AG20443 (cell line): ENCODE data around the gene HMOX1.
"Not testable (repeated sequence)": the region's sequence is repeated elsewhere in the genome, so short reads cannot be mapped to it uniquely, and the experiment has no call there.

Experiments used
- DNase-seq: peaks from one replicate; pipeline ENCODE4 v3.0.0; 2012; ENCODE audit warnings: low spot score, mixed read lengths

Gene HMOX1

GRCh38 chr22:35434061-35434710, 53.3 kb downstream of the HMOX1 start:
- DNase-seq = no peak

GRCh38 chr22:35435201-35435740, 54.4 kb downstream of the HMOX1 start:
- no peak for DNase-seq

GRCh38 chr22:35436421-35436820, 55.5 kb downstream of the HMOX1 start:
- no peak for DNase-seq

DNA sequence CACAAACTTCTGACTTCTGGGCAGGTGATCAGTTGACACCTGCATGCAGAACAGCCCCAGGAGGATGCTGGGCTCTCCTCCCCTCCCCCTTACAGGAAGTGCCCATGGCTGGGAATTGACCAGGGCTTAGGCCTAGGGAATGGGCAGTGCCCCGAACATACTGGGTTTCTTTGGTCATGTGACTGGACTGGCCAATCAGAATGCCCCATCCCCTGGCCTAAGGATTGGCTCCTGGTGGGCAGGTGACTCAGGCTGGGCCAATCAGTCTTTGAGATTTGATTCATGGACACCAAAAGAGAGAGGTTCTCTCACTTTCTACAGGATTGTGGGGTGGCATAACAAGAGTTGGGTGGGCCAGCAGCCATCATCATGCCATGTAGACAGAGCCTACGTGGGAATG, 56.2 kb downstream of the HMOX1 start:
- peak; percentile 24 for DNase-seq

DNA sequence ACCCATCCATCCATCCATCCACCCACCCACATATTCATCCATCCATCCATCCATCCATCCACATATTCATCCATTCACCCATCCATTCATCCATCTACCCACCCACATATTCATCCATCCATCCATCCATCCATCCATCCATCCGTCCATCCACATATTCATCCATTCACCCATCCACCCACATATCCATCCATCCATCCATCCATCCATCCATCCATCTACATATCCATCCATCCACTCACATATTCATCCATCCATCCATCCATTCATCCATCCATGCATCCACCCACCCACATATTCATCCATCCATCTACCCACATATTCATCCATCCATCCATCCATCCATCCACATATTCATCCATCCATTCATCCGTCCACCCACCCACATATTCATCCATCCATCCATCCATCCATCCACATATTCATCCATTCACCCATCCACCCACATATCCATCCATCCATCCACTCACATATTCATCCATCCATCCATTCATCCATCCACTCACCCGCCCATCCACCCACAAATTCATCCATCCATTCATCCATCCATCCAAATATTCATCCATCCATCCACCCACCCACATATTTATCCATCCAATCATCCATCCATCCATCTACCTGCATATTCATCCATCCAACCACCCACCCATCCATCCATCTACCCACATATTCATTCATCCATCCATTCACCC, 57.9 kb downstream of the HMOX1 start:
- not testable (repeated sequence) for DNase-seq

- no peak for DNase-seq
Observed at GRCh38 chr22:35439365-35439717, 58.4 kb downstream of the HMOX1 start.

DNA sequence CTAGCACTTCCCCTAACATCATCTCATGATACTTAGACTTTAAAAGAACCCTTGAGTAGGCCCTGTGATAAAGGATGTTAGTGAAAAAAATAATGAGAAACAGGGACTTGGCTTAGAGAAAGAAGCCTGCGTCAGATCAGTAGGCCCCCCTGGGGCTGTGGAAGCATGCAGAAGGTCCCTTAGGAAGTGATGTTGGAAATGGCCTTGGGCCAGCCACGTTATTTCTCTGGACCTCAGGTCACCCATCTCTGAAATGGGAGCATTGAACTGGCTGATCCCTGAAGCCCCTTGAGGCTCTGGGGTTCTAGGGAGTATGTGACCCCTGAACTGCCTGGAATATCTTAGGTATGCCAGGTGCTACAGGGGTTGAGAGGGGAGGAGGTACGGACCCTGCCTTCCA, 59.2 kb downstream of the HMOX1 start:
- DNase-seq = no peak

GRCh38 chr22:35441489-35442100, 60.7 kb downstream of the HMOX1 start:
- no peak for DNase-seq

DNA sequence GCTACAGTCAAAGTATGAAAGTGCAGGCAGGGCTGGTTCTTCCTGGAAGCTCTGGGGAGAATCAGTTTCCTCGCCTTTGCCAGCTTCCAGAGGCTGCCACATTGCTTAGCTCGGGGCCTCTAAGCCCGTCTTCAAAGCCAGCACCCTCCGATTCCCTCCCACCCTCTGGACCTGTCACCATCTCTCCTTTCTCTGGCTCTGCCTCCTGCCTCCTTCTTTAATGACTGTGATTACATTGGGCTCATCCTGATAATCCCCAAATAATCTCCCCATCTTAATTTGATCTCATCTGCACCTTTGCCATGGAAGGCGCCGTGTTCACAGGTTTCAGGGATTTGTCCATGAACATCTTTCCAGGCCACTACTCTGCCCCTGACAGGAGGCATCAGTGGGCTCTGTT, 61.6 kb downstream of the HMOX1 start:
- no peak for DNase-seq

DNA sequence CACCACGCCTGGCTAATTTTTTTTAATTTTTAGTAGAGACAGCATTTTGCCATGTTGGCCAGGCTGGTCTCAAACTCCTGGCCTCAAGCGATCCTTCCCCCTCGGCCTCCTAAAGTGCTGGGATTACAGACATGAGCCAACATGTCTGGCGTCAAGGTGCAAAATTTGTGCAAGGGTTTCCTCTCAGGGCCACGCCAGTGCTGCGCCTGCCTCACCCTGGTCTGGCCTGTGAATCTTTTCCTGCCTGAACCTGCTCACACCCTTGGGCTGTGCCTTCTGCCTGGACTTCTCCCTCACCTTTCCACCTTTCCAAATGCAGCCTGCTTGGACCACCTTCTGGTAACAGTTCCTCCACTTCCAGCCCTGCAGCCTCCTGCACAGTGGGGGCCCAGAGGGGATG, 62.4 kb downstream of the HMOX1 start:
- DNase-seq = no peak
